ENCODE results near the gene MSI2. TPM values are rescaled to one million over a fixed set of nuclear protein-coding genes. Genes with fewer than 3 reads are reported as not detected.
"Not testable (repeated sequence)": the region's sequence is repeated elsewhere in the genome, so short reads cannot be mapped to it uniquely, and the experiment has no call there.

Gene MSI2
- total RNA-seq, 1 donor from 2014 or later, result 21.1 TPM

DNA sequence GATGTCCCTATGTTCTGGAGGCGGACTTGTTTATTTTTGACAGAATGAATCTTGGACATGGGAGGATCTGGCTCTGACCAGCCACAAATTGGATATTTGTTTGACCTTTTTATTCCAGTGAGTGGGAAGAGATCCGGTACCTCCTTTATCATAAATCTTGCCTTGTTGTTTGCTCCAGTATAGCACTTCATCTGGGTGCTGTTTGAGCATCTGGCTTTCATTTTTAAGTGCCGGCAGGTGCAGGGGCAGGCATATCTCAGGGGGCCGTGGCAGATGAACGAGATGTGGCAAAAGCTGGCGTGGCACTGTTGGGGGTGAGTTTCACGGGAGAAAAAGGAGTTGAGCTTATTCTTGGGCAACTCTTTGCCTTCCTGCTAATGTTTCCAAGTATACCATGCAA, 37.8 kb downstream of the MSI2 start:
- Histone ChIP-seq H3K4me3 (ENCODE audit: low read depth, low read length) (no peak overlapping the region), H3K27me3 (ENCODE audit: control insufficient read depth, insufficient read depth, low read length) (no peaks in the 10 kb centered on the region), H3K36me3 (ENCODE audit: control insufficient read depth, insufficient read depth, low read length) (no peaks in the 10 kb centered on the region)
- FAIRE-seq, result no peak
- TF ChIP-seq, protein P1, sequence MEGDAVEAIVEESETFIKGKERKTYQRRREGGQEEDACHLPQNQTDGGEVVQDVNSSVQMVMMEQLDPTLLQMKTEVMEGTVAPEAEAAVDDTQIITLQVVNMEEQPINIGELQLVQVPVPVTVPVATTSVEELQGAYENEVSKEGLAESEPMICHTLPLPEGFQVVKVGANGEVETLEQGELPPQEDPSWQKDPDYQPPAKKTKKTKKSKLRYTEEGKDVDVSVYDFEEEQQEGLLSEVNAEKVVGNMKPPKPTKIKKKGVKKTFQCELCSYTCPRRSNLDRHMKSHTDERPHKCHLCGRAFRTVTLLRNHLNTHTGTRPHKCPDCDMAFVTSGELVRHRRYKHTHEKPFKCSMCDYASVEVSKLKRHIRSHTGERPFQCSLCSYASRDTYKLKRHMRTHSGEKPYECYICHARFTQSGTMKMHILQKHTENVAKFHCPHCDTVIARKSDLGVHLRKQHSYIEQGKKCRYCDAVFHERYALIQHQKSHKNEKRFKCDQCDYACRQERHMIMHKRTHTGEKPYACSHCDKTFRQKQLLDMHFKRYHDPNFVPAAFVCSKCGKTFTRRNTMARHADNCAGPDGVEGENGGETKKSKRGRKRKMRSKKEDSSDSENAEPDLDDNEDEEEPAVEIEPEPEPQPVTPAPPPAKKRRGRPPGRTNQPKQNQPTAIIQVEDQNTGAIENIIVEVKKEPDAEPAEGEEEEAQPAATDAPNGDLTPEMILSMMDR (IDR thresholded peaks at IDR 0.05; ENCODE audit: insufficient read depth, low read length, severe bottlenecking), result no peak
- no peak for DNase-seq (ENCODE audit: low read depth)

- TF ChIP-seq, protein P1 (IDR thresholded peaks at IDR 0.05; ENCODE audit: insufficient read depth, low read length, severe bottlenecking), result no peak
- peak; percentile 30 for DNase-seq (ENCODE audit: low read depth)
- H3K36me3 ChIP-seq (ENCODE audit: control insufficient read depth, insufficient read depth, low read length), result no peaks in the 10 kb centered on the region
- peak; percentile 28 for FAIRE-seq
- no peaks in the 10 kb centered on the region for H3K27me3 ChIP-seq (ENCODE audit: control insufficient read depth, insufficient read depth, low read length)
- no peak overlapping the region for H3K4me3 ChIP-seq (ENCODE audit: low read depth, low read length)
Observed at GRCh38 chr17:57294629-57295501, 38.5 kb downstream of the MSI2 start.

DNA sequence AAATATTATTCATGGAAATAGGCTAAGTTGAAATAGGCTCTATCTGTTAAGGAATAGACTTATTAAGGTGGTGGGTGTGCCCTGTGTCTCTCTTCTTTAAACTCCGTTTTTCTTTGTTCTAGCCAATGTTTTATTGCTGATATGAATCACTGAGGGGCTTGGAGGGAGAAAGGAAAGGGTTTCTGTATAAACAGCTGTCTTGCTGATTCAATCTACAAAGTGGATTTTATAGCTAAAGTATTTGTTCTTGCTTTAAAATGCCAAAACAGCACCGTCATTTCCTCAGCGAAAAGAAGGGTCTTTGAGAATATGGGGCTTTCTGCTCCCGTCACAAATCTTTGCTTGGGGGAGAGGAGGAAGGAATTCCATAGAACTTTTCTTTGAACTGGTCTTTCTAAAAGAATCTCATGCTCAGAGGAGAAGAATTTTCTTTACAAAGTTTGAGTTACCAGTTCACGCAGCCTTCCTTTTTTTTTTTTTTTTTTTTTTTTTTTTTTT, 39.3 kb downstream of the MSI2 start:
- TF ChIP-seq, protein P1 (IDR thresholded peaks at IDR 0.05; ENCODE audit: insufficient read depth, low read length, severe bottlenecking), result no peak
- Histone ChIP-seq H3K36me3 (ENCODE audit: control insufficient read depth, insufficient read depth, low read length) (no peaks in the 10 kb centered on the region), H3K27me3 (ENCODE audit: control insufficient read depth, insufficient read depth, low read length) (no peaks in the 10 kb centered on the region), H3K4me3 (ENCODE audit: low read depth, low read length) (no peak overlapping the region)
- DNase-seq (ENCODE audit: low read depth) (no peak), FAIRE-seq (no peak)

DNA sequence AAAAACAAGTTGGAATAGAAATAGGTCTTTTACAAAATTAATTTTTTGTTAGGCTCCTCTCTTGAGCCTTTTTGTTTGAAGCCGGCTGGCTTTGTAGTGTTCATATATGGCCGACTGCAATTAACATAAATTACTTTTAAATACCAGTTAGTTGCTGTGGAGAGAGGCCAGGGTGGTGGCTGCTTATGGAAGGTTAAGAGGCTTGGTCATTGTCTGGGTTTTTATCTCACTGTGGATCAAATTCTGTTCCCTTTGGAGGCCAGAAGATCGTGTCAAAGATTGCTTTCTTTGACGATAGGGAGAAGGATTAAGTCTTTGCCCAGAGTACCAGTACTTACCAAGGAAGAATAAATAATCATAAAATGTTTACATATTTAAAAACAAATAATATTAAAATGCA, 39.9 kb downstream of the MSI2 start:
- TF ChIP-seq, protein P1 (IDR thresholded peaks at IDR 0.05; ENCODE audit: insufficient read depth, low read length, severe bottlenecking), result no peak
- Histone ChIP-seq H3K27me3 (ENCODE audit: control insufficient read depth, insufficient read depth, low read length) (no peaks in the 10 kb centered on the region), H3K4me3 (ENCODE audit: low read depth, low read length) (no peak overlapping the region), H3K36me3 (ENCODE audit: control insufficient read depth, insufficient read depth, low read length) (no peaks in the 10 kb centered on the region)
- FAIRE-seq, result no peak
- no peak for DNase-seq (ENCODE audit: low read depth)

DNA sequence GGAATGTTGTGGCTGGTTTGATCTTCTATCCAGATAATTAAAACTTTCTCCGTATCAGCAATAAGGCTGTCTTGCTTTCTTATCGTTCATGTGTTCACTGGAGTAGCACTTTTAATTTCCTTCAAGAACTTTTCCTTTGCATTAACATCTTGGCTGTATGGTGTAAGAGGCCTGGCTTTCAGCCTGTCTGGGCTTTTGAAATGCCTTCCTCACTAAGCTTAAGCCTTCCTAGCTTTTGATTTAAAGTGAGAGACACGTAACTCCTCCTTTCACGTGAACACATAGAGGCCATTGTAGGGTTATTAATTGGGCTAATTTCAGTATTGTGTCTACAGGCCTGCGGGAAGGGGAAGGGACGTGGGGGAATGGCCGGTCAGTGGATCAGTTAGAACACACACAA, 42.9 kb downstream of the MSI2 start:
- no peak for DNase-seq (ENCODE audit: low read depth)
- H3K4me3 ChIP-seq (ENCODE audit: low read depth, low read length), result no peak overlapping the region
- no peak for FAIRE-seq
- TF ChIP-seq, protein P1 (IDR thresholded peaks at IDR 0.05; ENCODE audit: insufficient read depth, low read length, severe bottlenecking), result no peak
- no peaks in the 10 kb centered on the region for H3K36me3 ChIP-seq (ENCODE audit: control insufficient read depth, insufficient read depth, low read length)
- no peaks in the 10 kb centered on the region for H3K27me3 ChIP-seq (ENCODE audit: control insufficient read depth, insufficient read depth, low read length)

DNA sequence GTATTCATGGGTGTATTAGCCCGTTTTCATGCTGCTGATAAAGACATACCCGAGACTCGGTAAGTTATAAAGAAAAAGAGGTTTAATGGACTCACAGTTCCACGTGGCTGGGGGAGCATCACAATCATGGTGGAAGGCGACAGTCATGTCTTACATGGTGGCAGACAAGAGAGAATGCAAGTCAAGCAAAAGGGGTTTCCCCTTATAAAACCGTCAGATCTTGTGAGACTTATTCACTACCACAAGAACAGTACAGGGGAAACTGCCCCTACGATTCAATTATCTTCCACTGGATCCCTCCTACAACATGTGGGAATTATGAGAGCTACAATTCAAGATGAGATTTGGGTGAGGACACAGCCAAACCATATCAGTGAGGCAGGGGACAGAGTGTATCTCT, 44.3 kb downstream of the MSI2 start:
- not testable (repeated sequence) for H3K27me3 ChIP-seq (ENCODE audit: control insufficient read depth, insufficient read depth, low read length); FAIRE-seq; H3K36me3 ChIP-seq (ENCODE audit: control insufficient read depth, insufficient read depth, low read length); DNase-seq (ENCODE audit: low read depth); H3K4me3 ChIP-seq (ENCODE audit: low read depth, low read length)

All from bronchial epithelial cell (primary cell).